GM23338 (cell line): ENCODE data around the gene DAAM1. TPM values are rescaled to one million over a fixed set of nuclear protein-coding genes. Genes with fewer than 3 reads are reported as not detected.
A peak's percentile ranks its signal among the peaks of the same experiment; 100 is the strongest.

ENCODE experiments used
- ATAC-seq: fragments of 200-7000 bp; cut with Tn5 transposase; 3 replicates; pipeline ENCODE4 v1.9.1; 2020
- DNase-seq: peaks from one replicate; pipeline ENCODE4 v3.0.0-alpha.2; 2015; ENCODE audit warnings: low spot score
- H2AFZ ChIP-seq: fragments of 200-600 bp; sonication (generic); 2 replicates; pipeline ENCODE4 v1.8.0; 2016; ENCODE audit warnings: antibody characterized with exemption, mild to moderate bottlenecking, moderate library complexity
- H3F3A ChIP-seq: fragments of 200-600 bp; sonication (generic); replicated peaks from 2 replicates; pipeline ENCODE4 v1.8.0; 2017; ENCODE audit warnings: antibody characterized with exemption, mixed run types, low read depth
- H3K27ac ChIP-seq: fragments of 200-600 bp; sonication (generic); 2 replicates; pipeline ENCODE4 v1.6.1; 2016; ENCODE audit warnings: low read depth
- H3K27me3 ChIP-seq: fragments of 200-600 bp; sonication (generic); 2 replicates; pipeline ENCODE4 v1.8.0; 2016; ENCODE audit warnings: mild to moderate bottlenecking, mixed run types, moderate library complexity; ENCODE audit not compliant: insufficient read depth
- H3K36me3 ChIP-seq: fragments of 200-600 bp; sonication (generic); 2 replicates; pipeline ENCODE4 v1.8.0; 2016; ENCODE audit warnings: mild to moderate bottlenecking; ENCODE audit not compliant: insufficient read depth
- H3K4me1 ChIP-seq: fragments of 200-600 bp; sonication (generic); 2 replicates; pipeline ENCODE4 v1.8.0; 2016; ENCODE audit warnings: mild to moderate bottlenecking, moderate library complexity; ENCODE audit not compliant: insufficient read depth
- H3K4me2 ChIP-seq: fragments of 200-600 bp; sonication (generic); 2 replicates; pipeline ENCODE4 v1.7.1; 2017; ENCODE audit warnings: mixed run types
- H3K4me3 ChIP-seq: fragments of 200-600 bp; sonication (generic); 2 replicates; pipeline ENCODE4 v1.6.1; 2016; ENCODE audit warnings: mixed run types
- H3K79me2 ChIP-seq: fragments of 200-600 bp; sonication (generic); replicated peaks from 2 replicates; pipeline ENCODE4 v1.8.0; 2017; ENCODE audit warnings: mild to moderate bottlenecking; ENCODE audit not compliant: insufficient read depth
- H3K9me2 ChIP-seq: fragments of 200-600 bp; sonication (generic); 2 replicates; pipeline ENCODE4 v1.8.0; 2017; ENCODE audit not compliant: insufficient read depth
- H4K20me1 ChIP-seq: fragments of 200-600 bp; sonication (generic); replicated peaks from 2 replicates; pipeline ENCODE4 v1.8.0; 2017; ENCODE audit warnings: mild to moderate bottlenecking; ENCODE audit not compliant: insufficient read depth
- H3K27ac Mint-ChIP-seq: 2 replicates; pipeline ENCODE4 v1.8.0; 2020; ENCODE audit warnings: inconsistent platforms, mild to moderate bottlenecking, moderate library complexity, mixed read lengths
- H3K27me3 Mint-ChIP-seq: 3 replicates; pipeline ENCODE4 v1.8.0; 2022; ENCODE audit warnings: low read depth, mild to moderate bottlenecking, moderate library complexity, mixed read lengths, inconsistent platforms; ENCODE audit not compliant: insufficient read depth, poor library complexity
- H3K36me3 Mint-ChIP-seq: 3 replicates; pipeline ENCODE4 v1.8.0; 2021; ENCODE audit warnings: low read depth, mild to moderate bottlenecking, inconsistent platforms, moderate library complexity, mixed read lengths
- H3K4me1 Mint-ChIP-seq: 3 replicates; pipeline ENCODE4 v1.8.0; 2020; ENCODE audit warnings: mild to moderate bottlenecking, inconsistent platforms, mixed read lengths
- H3K4me3 Mint-ChIP-seq: 3 replicates; pipeline ENCODE4 v1.8.0; 2021; ENCODE audit warnings: moderate library complexity, mild to moderate bottlenecking, inconsistent platforms, mixed read lengths
- H3K9me3 Mint-ChIP-seq: 3 replicates; pipeline ENCODE4 v1.8.0; 2020; ENCODE audit warnings: moderate library complexity, mild to moderate bottlenecking, inconsistent platforms, mixed read lengths
- CREB1 ChIP-seq: fragments of 250-450 bp; sonication (Bioruptor Pico); IDR thresholded peaks from 2 replicates; pipeline ENCODE4 v1.5.0; 2020; ENCODE audit warnings: low read depth, mild to moderate bottlenecking, moderate library complexity
- EZH2phosphoT487 ChIP-seq: fragments of 200-600 bp; sonication (generic); IDR thresholded peaks from one replicate; pipeline ENCODE4 v1.8.1; 2018; ENCODE audit warnings: antibody characterized with exemption; ENCODE audit not compliant: unreplicated experiment
- POLR2AphosphoS5 ChIP-seq: IDR thresholded peaks from 2 replicates; pipeline ENCODE4 v1.6.1; 2016; ENCODE audit warnings: antibody characterized with exemption, low read depth
- ZNF331 ChIP-seq: fragments of 250-450 bp; sonication (Bioruptor Pico); IDR thresholded peaks from 2 replicates; pipeline ENCODE4 v1.5.0; 2020; ENCODE audit warnings: low read depth, mild to moderate bottlenecking, moderate library complexity
- polyA plus RNA-seq: library from polyadenylated mRNA; unstranded; fragments of >200 nt; fragmentation: Nextera tagmentation; extraction: Ambion mirVana; gene quantifications from 2 replicates; pipeline ENCODE4 v1.2.1, GENCODE V29; 2016
- total RNA-seq: library from RNA; depleted of rRNA; stranded (reverse); fragments of >200 nt; shearing (Covaris generic); gene quantifications from 2 replicates; pipeline ENCODE4 v1.2.3, GENCODE V29; 2014
- TF ChIP-seq, protein P1 (sequence below): fragments of 250-450 bp; sonication (Bioruptor Pico); IDR thresholded peaks from 2 replicates; pipeline ENCODE4 v1.5.0; 2020; ENCODE audit warnings: mild to moderate bottlenecking, moderate library complexity
- TF ChIP-seq, protein P2 (sequence below), 2 experiments: fragments of 200-600 bp in 1 of 2; sonication (generic) in 1 of 2; conservative IDR thresholded peaks; 2 replicates each; pipeline versions ENCODE4 v1.5.1 to v1.6.1; 2016 to 2017; ENCODE audit warnings: antibody characterized with exemption in 2 of 2, low read depth in 2 of 2, mild to moderate bottlenecking in 2 of 2, moderate library complexity in 1 of 2

DAAM1 gene
- total and polyA plus RNA-seq, 2 experiments from 2014 or later: 36.3 to 42.1 TPM

DNA sequence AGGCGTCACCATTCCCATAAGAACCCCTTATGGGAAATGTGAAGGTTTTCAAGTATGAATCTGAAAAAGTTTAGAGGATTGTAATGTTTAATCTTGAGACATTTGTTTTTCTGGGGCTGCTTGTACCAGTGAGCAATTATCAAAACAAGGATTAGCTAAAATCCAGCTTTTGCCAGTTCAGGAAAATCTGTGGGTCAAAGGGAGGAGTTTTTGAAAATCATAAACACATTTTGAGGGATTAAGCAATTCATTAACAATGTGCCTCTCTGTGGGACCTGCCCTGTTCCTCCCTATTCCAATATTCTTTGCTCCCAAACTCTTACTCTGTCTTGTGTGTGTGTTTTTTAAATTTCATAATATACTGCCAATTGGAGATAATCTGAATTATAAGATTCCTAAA is 11.7 kb upstream of the DAAM1 start (continued):
- TF ChIP-seq, protein P1, sequence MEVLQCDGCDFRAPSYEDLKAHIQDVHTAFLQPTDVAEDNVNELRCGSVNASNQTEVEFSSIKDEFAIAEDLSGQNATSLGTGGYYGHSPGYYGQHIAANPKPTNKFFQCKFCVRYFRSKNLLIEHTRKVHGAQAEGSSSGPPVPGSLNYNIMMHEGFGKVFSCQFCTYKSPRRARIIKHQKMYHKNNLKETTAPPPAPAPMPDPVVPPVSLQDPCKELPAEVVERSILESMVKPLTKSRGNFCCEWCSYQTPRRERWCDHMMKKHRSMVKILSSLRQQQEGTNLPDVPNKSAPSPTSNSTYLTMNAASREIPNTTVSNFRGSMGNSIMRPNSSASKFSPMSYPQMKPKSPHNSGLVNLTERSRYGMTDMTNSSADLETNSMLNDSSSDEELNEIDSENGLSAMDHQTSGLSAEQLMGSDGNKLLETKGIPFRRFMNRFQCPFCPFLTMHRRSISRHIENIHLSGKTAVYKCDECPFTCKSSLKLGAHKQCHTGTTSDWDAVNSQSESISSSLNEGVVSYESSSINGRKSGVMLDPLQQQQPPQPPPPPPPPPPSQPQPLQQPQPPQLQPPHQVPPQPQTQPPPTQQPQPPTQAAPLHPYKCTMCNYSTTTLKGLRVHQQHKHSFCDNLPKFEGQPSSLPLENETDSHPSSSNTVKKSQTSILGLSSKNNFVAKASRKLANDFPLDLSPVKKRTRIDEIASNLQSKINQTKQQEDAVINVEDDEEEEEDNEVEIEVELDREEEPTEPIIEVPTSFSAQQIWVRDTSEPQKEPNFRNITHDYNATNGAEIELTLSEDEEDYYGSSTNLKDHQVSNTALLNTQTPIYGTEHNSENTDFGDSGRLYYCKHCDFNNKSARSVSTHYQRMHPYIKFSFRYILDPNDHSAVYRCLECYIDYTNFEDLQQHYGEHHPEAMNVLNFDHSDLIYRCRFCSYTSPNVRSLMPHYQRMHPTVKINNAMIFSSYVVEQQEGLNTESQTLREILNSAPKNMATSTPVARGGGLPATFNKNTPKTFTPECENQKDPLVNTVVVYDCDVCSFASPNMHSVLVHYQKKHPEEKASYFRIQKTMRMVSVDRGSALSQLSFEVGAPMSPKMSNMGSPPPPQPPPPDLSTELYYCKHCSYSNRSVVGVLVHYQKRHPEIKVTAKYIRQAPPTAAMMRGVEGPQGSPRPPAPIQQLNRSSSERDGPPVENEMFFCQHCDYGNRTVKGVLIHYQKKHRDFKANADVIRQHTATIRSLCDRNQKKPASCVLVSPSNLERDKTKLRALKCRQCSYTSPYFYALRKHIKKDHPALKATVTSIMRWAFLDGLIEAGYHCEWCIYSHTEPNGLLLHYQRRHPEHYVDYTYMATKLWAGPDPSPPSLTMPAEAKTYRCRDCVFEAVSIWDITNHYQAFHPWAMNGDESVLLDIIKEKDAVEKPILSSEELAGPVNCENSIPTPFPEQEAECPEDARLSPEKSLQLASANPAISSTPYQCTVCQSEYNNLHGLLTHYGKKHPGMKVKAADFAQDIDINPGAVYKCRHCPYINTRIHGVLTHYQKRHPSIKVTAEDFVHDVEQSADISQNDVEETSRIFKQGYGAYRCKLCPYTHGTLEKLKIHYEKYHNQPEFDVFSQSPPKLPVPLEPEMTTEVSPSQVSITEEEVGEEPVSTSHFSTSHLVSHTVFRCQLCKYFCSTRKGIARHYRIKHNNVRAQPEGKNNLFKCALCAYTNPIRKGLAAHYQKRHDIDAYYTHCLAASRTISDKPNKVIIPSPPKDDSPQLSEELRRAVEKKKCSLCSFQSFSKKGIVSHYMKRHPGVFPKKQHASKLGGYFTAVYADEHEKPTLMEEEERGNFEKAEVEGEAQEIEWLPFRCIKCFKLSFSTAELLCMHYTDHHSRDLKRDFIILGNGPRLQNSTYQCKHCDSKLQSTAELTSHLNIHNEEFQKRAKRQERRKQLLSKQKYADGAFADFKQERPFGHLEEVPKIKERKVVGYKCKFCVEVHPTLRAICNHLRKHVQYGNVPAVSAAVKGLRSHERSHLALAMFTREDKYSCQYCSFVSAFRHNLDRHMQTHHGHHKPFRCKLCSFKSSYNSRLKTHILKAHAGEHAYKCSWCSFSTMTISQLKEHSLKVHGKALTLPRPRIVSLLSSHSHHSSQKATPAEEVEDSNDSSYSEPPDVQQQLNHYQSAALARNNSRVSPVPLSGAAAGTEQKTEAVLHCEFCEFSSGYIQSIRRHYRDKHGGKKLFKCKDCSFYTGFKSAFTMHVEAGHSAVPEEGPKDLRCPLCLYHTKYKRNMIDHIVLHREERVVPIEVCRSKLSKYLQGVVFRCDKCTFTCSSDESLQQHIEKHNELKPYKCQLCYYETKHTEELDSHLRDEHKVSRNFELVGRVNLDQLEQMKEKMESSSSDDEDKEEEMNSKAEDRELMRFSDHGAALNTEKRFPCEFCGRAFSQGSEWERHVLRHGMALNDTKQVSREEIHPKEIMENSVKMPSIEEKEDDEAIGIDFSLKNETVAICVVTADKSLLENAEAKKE: no peak

DNA sequence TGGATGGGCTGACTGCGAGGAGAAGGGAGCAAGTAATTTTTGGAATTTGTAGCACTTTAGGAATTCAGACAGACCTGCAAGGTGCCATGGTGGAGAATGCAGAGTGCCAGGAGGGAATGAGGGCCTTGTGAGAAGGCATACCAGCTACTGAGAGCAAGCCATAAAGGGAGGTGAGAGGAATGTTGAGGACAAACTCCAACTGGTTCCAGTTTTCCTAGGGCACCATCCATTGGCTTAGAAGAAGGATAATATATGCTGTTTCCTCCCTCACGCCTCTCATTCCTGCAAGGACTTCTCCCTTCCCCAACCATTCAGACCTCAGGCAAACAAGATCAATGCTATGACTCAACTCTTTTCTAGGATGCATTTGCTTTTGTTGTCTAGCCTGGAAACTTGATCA is 11.2 kb upstream of the DAAM1 start:
- H3F3A ChIP-seq: no peaks in the 10 kb centered on the region
- H2AFZ ChIP-seq: no peak overlapping the region
- H3K36me3 ChIP-seq: no peaks in the 10 kb centered on the region
- Mint-ChIP-seq H3K9me3 (no peaks in the 10 kb centered on the region), H3K27ac (no peak overlapping the region; the same call in 1 of the 2 replicates), H3K27me3 (no peaks in the 10 kb centered on the region), H3K4me1 (peaks cover 3% of the 10 kb centered on the region; the same call in 2 of the 3 replicates), H3K4me3 (no peak overlapping the region), H3K36me3 (no peaks in the 10 kb centered on the region)
- H4K20me1 ChIP-seq: no peaks in the 10 kb centered on the region
- no peaks in the 10 kb centered on the region for H3K4me1 ChIP-seq
- H3K79me2 ChIP-seq: no peaks in the 10 kb centered on the region
- no peak overlapping the region for H3K27ac ChIP-seq
- peak; percentile 78 for ATAC-seq
- H3K27me3 ChIP-seq: no peaks in the 10 kb centered on the region
- DNase-seq: peak; percentile 76
- TF ChIP-seq, protein P2, sequence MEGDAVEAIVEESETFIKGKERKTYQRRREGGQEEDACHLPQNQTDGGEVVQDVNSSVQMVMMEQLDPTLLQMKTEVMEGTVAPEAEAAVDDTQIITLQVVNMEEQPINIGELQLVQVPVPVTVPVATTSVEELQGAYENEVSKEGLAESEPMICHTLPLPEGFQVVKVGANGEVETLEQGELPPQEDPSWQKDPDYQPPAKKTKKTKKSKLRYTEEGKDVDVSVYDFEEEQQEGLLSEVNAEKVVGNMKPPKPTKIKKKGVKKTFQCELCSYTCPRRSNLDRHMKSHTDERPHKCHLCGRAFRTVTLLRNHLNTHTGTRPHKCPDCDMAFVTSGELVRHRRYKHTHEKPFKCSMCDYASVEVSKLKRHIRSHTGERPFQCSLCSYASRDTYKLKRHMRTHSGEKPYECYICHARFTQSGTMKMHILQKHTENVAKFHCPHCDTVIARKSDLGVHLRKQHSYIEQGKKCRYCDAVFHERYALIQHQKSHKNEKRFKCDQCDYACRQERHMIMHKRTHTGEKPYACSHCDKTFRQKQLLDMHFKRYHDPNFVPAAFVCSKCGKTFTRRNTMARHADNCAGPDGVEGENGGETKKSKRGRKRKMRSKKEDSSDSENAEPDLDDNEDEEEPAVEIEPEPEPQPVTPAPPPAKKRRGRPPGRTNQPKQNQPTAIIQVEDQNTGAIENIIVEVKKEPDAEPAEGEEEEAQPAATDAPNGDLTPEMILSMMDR (conservative IDR thresholded peaks at IDR 0.05; ENCODE audit: low read depth in 2 of 2): no peak
- TF ChIP-seq ZNF331 (CRISPR knock-in tag): no peak
- no peak for TF ChIP-seq CREB1 (CRISPR knock-in tag)
- TF ChIP-seq, protein P1: no peak
- no peak for TF ChIP-seq EZH2phosphoT487
- no peak for TF ChIP-seq POLR2AphosphoS5
- H3K4me2 ChIP-seq: no peak overlapping the region
- H3K4me3 ChIP-seq: no peak overlapping the region
- H3K9me2 ChIP-seq: 0 out of 2 replicates have a peak, but pooled peaks cover 3% of the 10 kb centered on the region
